Measurements from ENCODE around the gene PEPD.

GRCh38 chr19:33468361-33469170 is 53.0 kb downstream of the PEPD start:
- TF ChIP-seq, protein P1, sequence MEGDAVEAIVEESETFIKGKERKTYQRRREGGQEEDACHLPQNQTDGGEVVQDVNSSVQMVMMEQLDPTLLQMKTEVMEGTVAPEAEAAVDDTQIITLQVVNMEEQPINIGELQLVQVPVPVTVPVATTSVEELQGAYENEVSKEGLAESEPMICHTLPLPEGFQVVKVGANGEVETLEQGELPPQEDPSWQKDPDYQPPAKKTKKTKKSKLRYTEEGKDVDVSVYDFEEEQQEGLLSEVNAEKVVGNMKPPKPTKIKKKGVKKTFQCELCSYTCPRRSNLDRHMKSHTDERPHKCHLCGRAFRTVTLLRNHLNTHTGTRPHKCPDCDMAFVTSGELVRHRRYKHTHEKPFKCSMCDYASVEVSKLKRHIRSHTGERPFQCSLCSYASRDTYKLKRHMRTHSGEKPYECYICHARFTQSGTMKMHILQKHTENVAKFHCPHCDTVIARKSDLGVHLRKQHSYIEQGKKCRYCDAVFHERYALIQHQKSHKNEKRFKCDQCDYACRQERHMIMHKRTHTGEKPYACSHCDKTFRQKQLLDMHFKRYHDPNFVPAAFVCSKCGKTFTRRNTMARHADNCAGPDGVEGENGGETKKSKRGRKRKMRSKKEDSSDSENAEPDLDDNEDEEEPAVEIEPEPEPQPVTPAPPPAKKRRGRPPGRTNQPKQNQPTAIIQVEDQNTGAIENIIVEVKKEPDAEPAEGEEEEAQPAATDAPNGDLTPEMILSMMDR (conservative IDR thresholded peaks at IDR 0.05 in 1 of 2, IDR thresholded peaks at IDR 0.05 in 1 of 2; ENCODE audit: extremely low read depth in 1 of 2, insufficient read depth in 1 of 2, low read depth in 1 of 2, low read length in 2 of 2) = no peak
- no peak for TF ChIP-seq EZH2 (IDR thresholded peaks at IDR 0.05; ENCODE audit: borderline replicate concordance, low read length)

Measured in mammary epithelial cell (primary cell).